Measurements from ENCODE around the gene BORCS5.

Gene BORCS5

GRCh38 chr12:12423367-12423766 is 66.5 kb downstream of the BORCS5 start:
- no peak for ATAC-seq
- TF ChIP-seq ZNF565 (CRISPR knock-in tag; conservative IDR thresholded peaks at IDR 0.05; ENCODE audit: low read depth), result no peak

- no peak for ATAC-seq
- TF ChIP-seq CREB5 (CRISPR knock-in tag; IDR thresholded peaks at IDR 0.05; ENCODE audit: low read depth) (no peak), OSR1 (CRISPR knock-in tag; IDR thresholded peaks at IDR 0.05) (no peak), ARNTL (CRISPR knock-in tag; IDR thresholded peaks at IDR 0.05; ENCODE audit: borderline replicate concordance, low read depth) (no peak), ZC3H10 (CRISPR knock-in tag; IDR thresholded peaks at IDR 0.05) (no peak), ZNF70 (CRISPR knock-in tag; IDR thresholded peaks at IDR 0.05) (no peak), TCF4 (CRISPR knock-in tag; IDR thresholded peaks at IDR 0.05; ENCODE audit: borderline replicate concordance) (no peak), ZNF565 (CRISPR knock-in tag; conservative IDR thresholded peaks at IDR 0.05; ENCODE audit: low read depth) (no peak), ZFP3 (CRISPR knock-in tag; IDR thresholded peaks at IDR 0.05) (no peak), GLIS3 (CRISPR knock-in tag; IDR thresholded peaks at IDR 0.05) (no peak), POU6F1 (CRISPR knock-in tag; IDR thresholded peaks at IDR 0.05; ENCODE audit: borderline replicate concordance, low read depth) (no peak), ISL1 (CRISPR knock-in tag; IDR thresholded peaks at IDR 0.05) (no peak), CSDC2 (CRISPR knock-in tag; IDR thresholded peaks at IDR 0.05) (no peak), CSRNP3 (CRISPR knock-in tag; IDR thresholded peaks at IDR 0.05) (no peak), ZFP30 (CRISPR knock-in tag; IDR thresholded peaks at IDR 0.05) (no peak)
Observed at GRCh38 chr12:12425001-12425400, 68.1 kb downstream of the BORCS5 start.

- ATAC-seq, result no peak; the same call in 2 of the 3 replicates
- TF ChIP-seq OSR1 (CRISPR knock-in tag; IDR thresholded peaks at IDR 0.05) (no peak), TSHZ2 (CRISPR knock-in tag; IDR thresholded peaks at IDR 0.05) (no peak), ARNTL (CRISPR knock-in tag; IDR thresholded peaks at IDR 0.05; ENCODE audit: borderline replicate concordance, low read depth) (no peak), CREB5 (CRISPR knock-in tag; IDR thresholded peaks at IDR 0.05; ENCODE audit: low read depth) (no peak)
Observed at GRCh38 chr12:12425616-12426015, 68.7 kb downstream of the BORCS5 start.

GRCh38 chr12:12427568-12427967 is 70.7 kb downstream of the BORCS5 start:
- TF ChIP-seq ARNTL (CRISPR knock-in tag; IDR thresholded peaks at IDR 0.05; ENCODE audit: borderline replicate concordance, low read depth) (no peak), ZFP30 (CRISPR knock-in tag; IDR thresholded peaks at IDR 0.05) (no peak), ZNF8 (CRISPR knock-in tag; IDR thresholded peaks at IDR 0.05) (no peak), ZC3H10 (CRISPR knock-in tag; IDR thresholded peaks at IDR 0.05) (no peak), CSRNP3 (CRISPR knock-in tag; IDR thresholded peaks at IDR 0.05) (no peak), ZNF70 (CRISPR knock-in tag; IDR thresholded peaks at IDR 0.05) (no peak), ZNF565 (CRISPR knock-in tag; conservative IDR thresholded peaks at IDR 0.05; ENCODE audit: low read depth) (no peak), ISL1 (CRISPR knock-in tag; IDR thresholded peaks at IDR 0.05) (no peak), SNAI2 (CRISPR knock-in tag; IDR thresholded peaks at IDR 0.05) (no peak), PPARA (CRISPR knock-in tag; IDR thresholded peaks at IDR 0.05; ENCODE audit: borderline replicate concordance) (no peak), PATZ1 (CRISPR knock-in tag; IDR thresholded peaks at IDR 0.05; ENCODE audit: borderline replicate concordance) (no peak), CSDC2 (CRISPR knock-in tag; IDR thresholded peaks at IDR 0.05) (no peak), TCF4 (CRISPR knock-in tag; IDR thresholded peaks at IDR 0.05; ENCODE audit: borderline replicate concordance) (no peak), ESRRG (CRISPR knock-in tag; IDR thresholded peaks at IDR 0.05) (no peak)
- no peak for ATAC-seq

All from SK-N-SH treated with all-trans-retinoic acid at 6 μM for 48 hours (cell line).